Measurements from ENCODE around the gene CYP2U1. TPM values are rescaled to one million over a fixed set of nuclear protein-coding genes. Genes with fewer than 3 reads are reported as not detected.
A peak's percentile ranks its signal among the peaks of the same experiment; 100 is the strongest.

CYP2U1 gene
- total RNA-seq, 1 experiment from 2014 or later = 4.1 TPM

DNA sequence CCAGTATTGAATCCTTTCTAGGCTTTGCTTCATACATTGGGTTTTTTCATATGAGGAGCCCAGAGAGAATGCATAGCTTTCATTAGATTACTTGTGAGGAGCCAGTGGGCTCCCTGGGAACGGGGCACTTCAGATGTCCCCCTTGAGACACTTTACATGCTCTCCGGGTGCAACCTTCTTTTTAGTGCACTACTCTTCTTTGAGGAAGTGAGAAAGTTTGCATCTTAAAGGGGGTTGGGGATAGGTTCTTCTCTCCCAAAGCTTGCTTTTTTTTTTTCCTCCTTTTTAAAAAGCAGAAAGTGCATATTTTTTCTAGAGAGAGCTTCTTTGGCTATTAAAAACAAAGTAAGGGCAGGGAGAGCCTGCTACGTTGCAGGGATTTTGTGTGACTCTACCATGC lies 62.6 kb downstream of the CYP2U1 start:
- POLR2A ChIA-PET (ENCODE audit: unreplicated experiment) = no interaction called here

GRCh38 chr4:107994894-107995293 lies 63.5 kb downstream of the CYP2U1 start:
- ChIA-PET CTCF (no interaction called here), POLR2A (ENCODE audit: unreplicated experiment) (no interaction called here)
- Histone ChIP-seq H3K4me1 (ENCODE audit: insufficient read depth, low read length) (peaks cover 15% of the 10 kb centered on the region), H3K27me3 (ENCODE audit: low read length) (no peaks in the 10 kb centered on the region), H3K4me2 (ENCODE audit: low read length) (no peak overlapping the region), H3K36me3 (ENCODE audit: low read depth, low read length) (peaks cover 6% of the 10 kb centered on the region; the same call in 1 of the 2 replicates), H3K79me2 (ENCODE audit: low read length) (peaks cover 74% of the 10 kb centered on the region), H3K27ac (ENCODE audit: low read length) (no peak overlapping the region), H3F3A (ENCODE audit: low read length, unreplicated experiment) (no peaks in the 10 kb centered on the region), H3K4me3 (ENCODE audit: low read length) (no peak overlapping the region), H4K20me1 (ENCODE audit: low read length) (peaks cover 13% of the 10 kb centered on the region; the same call in 1 of the 2 replicates), H3K9ac (ENCODE audit: low read length) (no peak overlapping the region), H3K9me2 (replicated peaks; ENCODE audit: low read length) (no peaks in the 10 kb centered on the region), H2AFZ (ENCODE audit: low read length) (no peak overlapping the region), H3K9me3 (ENCODE audit: low read length) (no peaks in the 10 kb centered on the region)
- no TSS peak for BruUV-seq (replicated peaks)
- intact Hi-C loops (cut with micrococcal nuclease) = no loop called here
- DNase-seq = no peak
- TF ChIP-seq EZH2phosphoT487 (IDR thresholded peaks at IDR 0.05; ENCODE audit: borderline replicate concordance, low read length) (no peak), EZH2 (IDR thresholded peaks at IDR 0.05; ENCODE audit: low read length, unreplicated experiment) (no peak)
- no peak for ATAC-seq

More for the DNA sequence above, 62.6 kb downstream of the CYP2U1 start:
- Histone ChIP-seq H3K79me2 (ENCODE audit: low read length) (peaks cover 77% of the 10 kb centered on the region), H3K36me3 (ENCODE audit: low read depth, low read length) (peaks cover 6% of the 10 kb centered on the region; the same call in 1 of the 2 replicates), H3K4me3 (ENCODE audit: low read length) (no peak overlapping the region), H3K27ac (ENCODE audit: low read length) (no peak overlapping the region), H3K4me2 (ENCODE audit: low read length) (no peak overlapping the region), H3K9me3 (ENCODE audit: low read length) (no peaks in the 10 kb centered on the region), H3K9me2 (replicated peaks; ENCODE audit: low read length) (no peaks in the 10 kb centered on the region), H2AFZ (ENCODE audit: low read length) (no peak overlapping the region), H3K4me1 (ENCODE audit: insufficient read depth, low read length) (peaks cover 18% of the 10 kb centered on the region), H3K27me3 (ENCODE audit: low read length) (no peaks in the 10 kb centered on the region), H3K9ac (ENCODE audit: low read length) (no peak overlapping the region), H4K20me1 (ENCODE audit: low read length) (peaks cover 13% of the 10 kb centered on the region; the same call in 1 of the 2 replicates), H3F3A (ENCODE audit: low read length, unreplicated experiment) (no peaks in the 10 kb centered on the region)
- TF ChIP-seq CTCF (conservative IDR thresholded peaks at IDR 0.05; ENCODE audit: low read depth, low read length) (no peak), EZH2phosphoT487 (IDR thresholded peaks at IDR 0.05; ENCODE audit: borderline replicate concordance, low read length) (no peak), EZH2 (IDR thresholded peaks at IDR 0.05; ENCODE audit: low read length, unreplicated experiment) (no peak)
- intact Hi-C loops (cut with micrococcal nuclease) = no loop called here
- CTCF ChIA-PET = no interaction called here
- no peak for DNase-seq
- no TSS peak for BruUV-seq (replicated peaks)
- no peak for ATAC-seq

GRCh38 chr4:107996949-107997788 lies 65.8 kb downstream of the CYP2U1 start:
- peak; percentile 51 for ATAC-seq
- intact Hi-C loops (cut with micrococcal nuclease) = no loop called here

More at GRCh38 chr4:107996949-107997788, 65.8 kb downstream of the CYP2U1 start:
- no TSS peak for BruUV-seq (replicated peaks)
- peak; percentile 28 for DNase-seq
- Histone ChIP-seq H3K36me3 (ENCODE audit: low read depth, low read length) (peaks cover 8% of the 10 kb centered on the region; the same call in 1 of the 2 replicates), H3K4me2 (ENCODE audit: low read length) (no peak overlapping the region), H3K9me3 (ENCODE audit: low read length) (no peaks in the 10 kb centered on the region), H3K79me2 (ENCODE audit: low read length) (peaks cover 52% of the 10 kb centered on the region), H3K4me1 (ENCODE audit: insufficient read depth, low read length) (peaks cover 2% of the 10 kb centered on the region; the same call in 1 of the 2 replicates), H3K27ac (ENCODE audit: low read length) (no peak overlapping the region), H4K20me1 (ENCODE audit: low read length) (peaks cover 6% of the 10 kb centered on the region; the same call in 1 of the 2 replicates), H3K9ac (ENCODE audit: low read length) (no peak overlapping the region), H3K4me3 (ENCODE audit: low read length) (no peak overlapping the region), H2AFZ (ENCODE audit: low read length) (no peak overlapping the region), H3K9me2 (replicated peaks; ENCODE audit: low read length) (no peaks in the 10 kb centered on the region), H3F3A (ENCODE audit: low read length, unreplicated experiment) (no peaks in the 10 kb centered on the region), H3K27me3 (ENCODE audit: low read length) (no peaks in the 10 kb centered on the region)
- TF ChIP-seq EZH2 (IDR thresholded peaks at IDR 0.05; ENCODE audit: low read length, unreplicated experiment) (no peak), CTCF (conservative IDR thresholded peaks at IDR 0.05; ENCODE audit: low read depth, low read length) (no peak), EZH2phosphoT487 (IDR thresholded peaks at IDR 0.05; ENCODE audit: borderline replicate concordance, low read length) (no peak)
- POLR2A ChIA-PET (ENCODE audit: unreplicated experiment) = no interaction called here
- CTCF ChIA-PET = no interaction called here
